NB4 (cell line): ENCODE results near the gene KRTAP4-6.

Source experiments
- CTCF ChIP-seq: IDR thresholded peaks from one replicate; pipeline ENCODE4 v1.5.1; 2012; ENCODE audit warnings: low read depth, low read length
- MAX ChIP-seq: IDR thresholded peaks from 2 replicates; pipeline ENCODE4 v1.6.1; 2011; ENCODE audit warnings: low read depth, low read length

GRCh38 chr17:41140360-41141131 lies at the start of gene KRTAP4-6:
- TF ChIP-seq CTCF (no peak), MAX (no peak)
